GM10248 (cell line): Measurements from ENCODE around the gene C9orf78.

Experiments
- CTCF ChIA-PET: fragments of 300-600 bp; sonication (Branson Sonifier 250); formaldehyde crosslinking; extraction: SDS; loops from one replicate; lab custom pipeline; 2021; ENCODE audit warnings: antibody characterized with exemption; lab: Yijun Ruan, JAX
- POLR2A ChIA-PET: fragments of 350-650 bp; sonication (Branson Sonifier 250); formaldehyde crosslinking; extraction: SDS; loops from one replicate; lab custom pipeline; 2020; ENCODE audit warnings: antibody characterized with exemption; lab: Yijun Ruan, JAX
- DNase-seq: peaks from one replicate; pipeline ENCODE4 v3.0.0; 2012; ENCODE audit errors: extremely low spot score
- TF ChIP-seq, protein P1 (sequence below): IDR thresholded peaks from 2 replicates; pipeline ENCODE4 v1.5.1; 2012; ENCODE audit warnings: mild to moderate bottlenecking, low read depth; ENCODE audit errors: extremely low read depth, missing control alignments, control extremely low read depth

Gene C9orf78

DNA sequence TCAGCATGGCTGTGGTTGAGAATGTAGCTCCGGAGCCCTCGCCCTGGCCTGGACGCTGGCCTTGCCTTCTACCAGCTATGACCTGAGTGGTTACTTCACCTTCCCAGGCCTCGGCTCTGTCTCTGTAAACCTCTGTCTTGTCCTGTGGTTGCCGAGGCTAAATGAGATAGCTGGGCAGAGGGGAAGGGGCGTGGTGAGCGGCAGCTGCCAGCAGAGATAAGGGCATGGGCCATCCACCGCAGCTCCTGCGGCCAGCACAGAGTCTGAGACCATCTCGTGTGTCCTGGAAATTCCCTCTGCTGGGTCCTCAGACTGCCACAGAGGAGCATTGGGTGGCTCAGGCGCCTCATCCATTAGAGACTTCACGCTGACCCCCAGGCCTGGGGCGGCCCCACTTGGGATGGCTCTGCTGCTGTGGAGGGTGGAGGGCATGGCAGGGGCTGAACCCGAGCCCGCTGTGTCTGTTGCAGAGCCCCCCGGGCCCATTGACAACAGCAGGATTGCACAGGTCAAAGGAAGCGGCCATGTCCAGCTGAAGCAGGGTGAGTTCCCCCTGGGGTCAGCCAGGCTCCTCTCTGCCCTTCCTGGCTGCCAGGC lies 44.1 kb upstream of the C9orf78 start:
- TF ChIP-seq, protein P1, sequence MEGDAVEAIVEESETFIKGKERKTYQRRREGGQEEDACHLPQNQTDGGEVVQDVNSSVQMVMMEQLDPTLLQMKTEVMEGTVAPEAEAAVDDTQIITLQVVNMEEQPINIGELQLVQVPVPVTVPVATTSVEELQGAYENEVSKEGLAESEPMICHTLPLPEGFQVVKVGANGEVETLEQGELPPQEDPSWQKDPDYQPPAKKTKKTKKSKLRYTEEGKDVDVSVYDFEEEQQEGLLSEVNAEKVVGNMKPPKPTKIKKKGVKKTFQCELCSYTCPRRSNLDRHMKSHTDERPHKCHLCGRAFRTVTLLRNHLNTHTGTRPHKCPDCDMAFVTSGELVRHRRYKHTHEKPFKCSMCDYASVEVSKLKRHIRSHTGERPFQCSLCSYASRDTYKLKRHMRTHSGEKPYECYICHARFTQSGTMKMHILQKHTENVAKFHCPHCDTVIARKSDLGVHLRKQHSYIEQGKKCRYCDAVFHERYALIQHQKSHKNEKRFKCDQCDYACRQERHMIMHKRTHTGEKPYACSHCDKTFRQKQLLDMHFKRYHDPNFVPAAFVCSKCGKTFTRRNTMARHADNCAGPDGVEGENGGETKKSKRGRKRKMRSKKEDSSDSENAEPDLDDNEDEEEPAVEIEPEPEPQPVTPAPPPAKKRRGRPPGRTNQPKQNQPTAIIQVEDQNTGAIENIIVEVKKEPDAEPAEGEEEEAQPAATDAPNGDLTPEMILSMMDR, result no peak
- ChIA-PET POLR2A (no interaction called here), CTCF (no interaction called here)
- no peak for DNase-seq

DNA sequence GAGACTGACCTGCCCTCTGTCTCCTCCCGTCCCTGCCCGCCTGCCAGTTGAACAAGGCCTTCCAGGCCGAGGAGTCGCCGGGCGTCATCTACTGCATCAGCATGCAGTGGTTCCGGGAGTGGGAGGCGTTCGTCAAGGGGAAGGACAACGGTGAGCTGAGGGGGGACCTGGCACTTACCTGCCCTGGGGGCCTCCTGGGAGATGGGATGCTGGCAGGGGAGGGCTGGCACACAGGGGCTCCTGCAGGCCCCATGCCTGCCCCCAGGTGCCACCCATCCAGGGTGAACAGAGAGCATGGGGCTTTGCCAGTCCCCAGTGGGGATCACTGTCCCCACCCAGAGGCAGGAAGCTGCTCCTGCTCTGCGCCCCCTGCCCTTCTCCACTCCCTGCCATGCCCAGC lies 43.2 kb upstream of the C9orf78 start:
- POLR2A ChIA-PET, result interaction anchor here (0.6 kb wide), 1 partner anchor 60 kb away, joined by 5 read pairs; no protein-coding TSS in a partner anchor
- CTCF ChIA-PET, result no interaction called here
- TF ChIP-seq, protein P1, result no peak
- DNase-seq, result no peak

DNA sequence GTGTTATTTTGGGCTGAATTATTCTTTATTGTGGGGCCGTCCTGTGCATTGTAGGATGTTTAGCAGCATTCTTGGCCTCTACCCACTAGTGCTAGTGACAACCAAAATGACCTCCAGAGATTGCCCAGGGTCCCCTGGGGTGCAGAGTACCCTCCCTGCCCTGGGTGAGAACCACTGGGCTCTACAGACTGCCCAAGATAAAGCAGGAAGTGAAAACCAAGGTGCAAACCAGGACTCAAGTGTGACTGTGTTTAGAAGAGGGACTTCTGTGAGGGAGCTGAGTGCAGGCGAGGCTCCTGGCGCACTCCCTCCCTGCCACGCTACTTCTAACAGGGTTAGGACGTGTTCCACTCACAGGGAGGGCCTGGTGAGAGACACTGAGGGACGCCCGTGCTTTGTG lies 41.7 kb upstream of the C9orf78 start:
- no peak for DNase-seq
- POLR2A ChIA-PET, result no interaction called here
- TF ChIP-seq, protein P1, result no peak
- CTCF ChIA-PET, result interaction anchor here (2.0 kb wide), 1 partner anchor 8 kb away, joined by 6 read pairs; no protein-coding TSS in a partner anchor

DNA sequence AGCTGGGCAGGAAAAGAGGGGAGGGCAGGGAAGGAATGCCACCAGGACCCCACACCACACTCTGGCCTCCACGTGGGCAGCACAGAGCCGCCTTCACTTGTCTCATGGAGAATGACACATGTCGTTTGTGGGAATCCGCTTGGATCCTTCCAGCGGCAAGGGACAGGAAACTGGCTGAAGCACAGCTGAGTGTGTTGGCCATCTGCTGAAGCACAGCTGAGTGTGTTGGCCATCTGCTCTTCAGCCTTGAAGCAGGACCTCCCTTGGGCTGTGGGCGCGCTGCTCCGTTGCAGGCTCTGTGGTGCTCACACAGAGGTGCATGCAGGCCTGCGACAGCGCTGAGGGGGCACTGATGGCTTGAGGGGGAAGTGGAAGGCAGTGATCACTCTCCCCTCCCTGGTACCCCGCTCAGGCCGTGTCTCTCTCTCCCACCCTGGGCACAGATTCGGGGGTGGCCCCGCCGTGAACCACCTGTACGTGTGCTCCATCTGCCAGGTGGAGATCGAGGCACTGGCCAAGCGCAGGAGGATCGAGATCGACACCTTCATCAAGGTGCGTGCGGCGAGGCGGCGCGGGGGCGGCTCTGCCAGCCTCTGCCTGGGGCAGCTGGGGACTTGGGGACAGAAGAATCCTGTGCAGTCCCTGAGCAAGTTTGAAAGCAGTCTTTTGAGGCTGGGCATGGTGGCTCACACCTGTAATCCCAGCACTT lies 40.8 kb upstream of the C9orf78 start:
- ChIA-PET POLR2A (no interaction called here), CTCF (interaction anchor here (2.0 kb wide), 1 partner anchor 9 kb away, joined by 6 read pairs; no protein-coding TSS in a partner anchor)
- TF ChIP-seq, protein P1, result no peak
- no peak for DNase-seq

DNA sequence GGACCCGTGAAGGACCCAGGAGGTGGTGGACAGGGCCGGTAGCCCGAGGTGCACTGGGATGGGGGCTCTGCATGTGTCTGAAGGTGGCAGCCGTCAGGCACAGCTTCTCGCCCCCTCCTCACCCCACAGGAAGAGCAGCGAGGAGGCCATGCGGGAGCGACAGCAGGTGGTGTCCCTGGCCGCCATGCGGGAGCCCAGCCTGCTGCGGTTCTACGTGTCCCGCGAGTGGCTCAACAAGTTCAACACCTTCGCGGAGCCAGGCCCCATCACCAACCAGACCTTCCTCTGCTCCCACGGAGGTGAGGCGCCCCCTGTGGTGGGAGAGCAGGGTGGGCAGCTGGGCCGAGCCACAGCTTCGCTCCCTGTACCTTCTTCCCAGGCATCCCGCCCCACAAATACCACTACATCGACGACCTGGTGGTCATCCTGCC lies 40.1 kb upstream of the C9orf78 start:
- TF ChIP-seq, protein P1, result no peak
- CTCF ChIA-PET, result interaction anchor here (1.5 to 2.0 kb wide), 2 partner anchors 10 kb away, joined by 4 to 6 read pairs; no protein-coding TSS in a partner anchor
- POLR2A ChIA-PET, result no interaction called here
- DNase-seq, result no peak

DNA sequence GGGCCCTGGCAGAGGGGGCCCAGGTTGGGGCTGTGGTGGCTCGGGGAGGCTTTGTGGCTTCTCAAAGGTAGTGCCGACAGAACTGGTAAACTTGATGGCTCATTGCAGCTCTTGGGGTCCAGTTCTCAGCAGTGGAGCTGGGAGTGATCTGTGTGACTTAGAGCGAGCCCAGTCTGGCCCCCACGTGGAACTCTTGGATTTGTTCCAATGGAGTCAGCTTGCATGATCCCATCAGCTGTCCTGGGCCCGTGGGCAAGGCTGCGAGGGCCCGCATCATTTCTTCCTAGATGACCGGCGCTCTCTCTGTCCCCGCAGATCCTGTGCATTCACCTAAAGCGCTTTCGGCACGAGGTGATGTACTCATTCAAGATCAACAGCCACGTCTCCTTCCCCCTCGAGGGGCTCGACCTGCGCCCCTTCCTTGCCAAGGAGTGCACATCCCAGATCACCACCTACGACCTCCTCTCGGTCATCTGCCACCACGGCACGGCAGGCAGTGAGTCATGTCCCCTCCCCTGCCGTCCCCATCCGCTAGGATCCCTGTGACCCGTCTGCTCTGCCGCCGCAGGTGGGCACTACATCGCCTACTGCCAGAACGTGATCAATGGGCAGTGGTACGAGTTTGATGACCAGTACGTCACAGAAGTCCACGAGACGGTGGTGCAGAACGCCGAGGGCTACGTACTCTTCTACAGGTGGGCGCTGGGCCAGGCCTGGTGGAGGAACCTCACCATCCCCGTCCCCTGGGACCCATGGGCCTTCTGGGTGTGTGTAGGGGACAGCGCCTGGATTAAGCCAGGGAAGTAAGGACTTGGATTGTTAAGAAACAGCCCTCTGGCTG lies 39.4 kb upstream of the C9orf78 start:
- DNase-seq, result no peak
- ChIA-PET POLR2A (no interaction called here), CTCF (interaction anchor here (0.7 to 1.5 kb wide), 2 partner anchors 10 to 27 kb away, joined by 3 to 4 read pairs; no protein-coding TSS in a partner anchor)
- TF ChIP-seq, protein P1, result no peak
